GM19324 (cell line): ENCODE results near the gene ARHGEF1.

ENCODE experiments used
- ATAC-seq: cut with Tn5 transposase; IDR thresholded peaks from one replicate; pipeline ENCODE4 v1.9.1; 2021; ENCODE audit warnings: mild to moderate bottlenecking, moderate library complexity; ENCODE audit not compliant: unreplicated experiment, low FRiP score

Gene ARHGEF1

GRCh38 chr19:41915776-41916414, 32.9 kb downstream of the ARHGEF1 start:
- ATAC-seq: no peak

- ATAC-seq: no peak
Observed at GRCh38 chr19:41917676-41918075, 34.7 kb downstream of the ARHGEF1 start.

GRCh38 chr19:41918095-41918494, 35.1 kb downstream of the ARHGEF1 start:
- no peak for ATAC-seq

GRCh38 chr19:41918653-41919244, 35.8 kb downstream of the ARHGEF1 start:
- ATAC-seq: no peak

GRCh38 chr19:41919948-41920712, 37.1 kb downstream of the ARHGEF1 start:
- ATAC-seq: no peak

GRCh38 chr19:41920882-41921576, 38.0 kb downstream of the ARHGEF1 start:
- no peak for ATAC-seq

GRCh38 chr19:41921577-41922576, 38.9 kb downstream of the ARHGEF1 start:
- no peak for ATAC-seq

GRCh38 chr19:41922585-41922984, 39.6 kb downstream of the ARHGEF1 start:
- no peak for ATAC-seq

- no peak for ATAC-seq
Observed at GRCh38 chr19:41923045-41923788, 40.2 kb downstream of the ARHGEF1 start.

- no peak for ATAC-seq
Observed at GRCh38 chr19:41924151-41925145, 41.5 kb downstream of the ARHGEF1 start.

- ATAC-seq: no peak
Observed at GRCh38 chr19:41925208-41926003, 42.4 kb downstream of the ARHGEF1 start.

GRCh38 chr19:41926028-41926762, 43.2 kb downstream of the ARHGEF1 start:
- ATAC-seq: no peak

- ATAC-seq: no peak
Observed at GRCh38 chr19:41926763-41927496, 43.9 kb downstream of the ARHGEF1 start.

GRCh38 chr19:41927497-41928192, 44.7 kb downstream of the ARHGEF1 start:
- no peak for ATAC-seq

- ATAC-seq: no peak
Observed at GRCh38 chr19:41928221-41928683, 45.3 kb downstream of the ARHGEF1 start, which contains the start of gene ERFL. ERFL (minus strand) TSS chr19:41928449; CDS start chr19:41912919, 15,530 bp downstream.
